Measurements from ENCODE around the gene MYDGF.
A peak's percentile ranks its signal among the peaks of the same experiment; 100 is the strongest.
"Not testable (repeated sequence)": the region's sequence is repeated elsewhere in the genome, so short reads cannot be mapped to it uniquely, and the experiment has no call there.

Gene MYDGF

DNA sequence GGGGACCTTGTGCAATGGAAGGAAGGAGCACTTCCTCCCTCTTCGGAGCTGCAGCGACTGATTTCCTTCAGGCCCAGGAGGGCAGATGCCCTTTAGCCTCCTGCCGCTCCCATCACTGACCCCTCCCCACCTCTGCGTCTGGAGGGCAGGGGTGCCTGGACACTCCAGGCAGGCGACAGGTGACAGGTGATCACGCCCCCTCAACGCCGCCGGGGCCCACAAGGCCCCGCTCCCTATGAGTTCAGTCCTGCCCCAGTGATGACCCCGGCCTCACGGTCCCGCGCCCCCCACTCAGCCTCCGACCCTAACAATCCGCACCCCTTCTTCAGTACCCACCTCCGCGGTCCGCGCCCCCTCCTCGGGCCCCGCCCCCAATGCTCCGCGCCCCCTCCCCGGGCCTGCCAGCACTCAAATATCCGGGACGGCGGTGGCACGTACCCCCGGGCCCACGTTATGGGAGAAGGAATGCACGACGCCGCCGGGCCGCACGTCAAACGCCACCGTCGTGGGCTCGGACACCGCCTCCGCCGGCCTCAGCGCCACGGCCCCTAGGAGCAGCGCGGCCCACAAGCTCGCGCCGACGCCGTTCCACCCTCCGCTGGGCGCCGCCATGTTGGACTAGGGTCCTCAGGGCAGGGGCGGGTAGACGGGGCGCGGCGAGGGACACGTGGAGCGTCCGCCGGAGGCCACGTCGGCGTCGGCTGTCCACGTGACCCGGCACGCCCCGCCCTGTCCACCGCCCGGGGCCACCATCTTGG is at the start of gene MYDGF:
Gene MYDGF, minus strand, starts transcription at position 620 of the 758 bp plus-strand sequence. Its CDS starts 8 bp downstream, at position 612.
- DNase-seq (ENCODE audit: low spot score): peak; percentile 91

DNA sequence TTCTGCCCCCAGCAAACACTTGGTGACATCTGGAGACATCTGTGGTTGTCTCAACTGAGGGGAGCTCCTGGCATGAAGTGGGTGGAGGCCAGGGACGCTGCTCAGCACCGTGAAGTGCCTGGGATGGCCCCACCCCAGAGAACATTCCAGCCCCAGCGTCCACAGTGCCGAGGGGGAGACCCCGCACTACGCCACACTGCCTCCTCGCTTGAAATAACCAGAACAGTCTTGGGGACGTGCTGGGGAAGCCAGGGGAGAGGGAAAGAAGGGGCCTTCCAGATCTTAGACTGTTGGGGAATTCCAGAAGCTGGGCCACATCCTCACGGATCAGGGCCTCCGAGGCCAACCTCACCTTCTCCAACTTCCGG is 49.3 kb upstream of the MYDGF start:
- no peak for DNase-seq (ENCODE audit: low spot score)

DNA sequence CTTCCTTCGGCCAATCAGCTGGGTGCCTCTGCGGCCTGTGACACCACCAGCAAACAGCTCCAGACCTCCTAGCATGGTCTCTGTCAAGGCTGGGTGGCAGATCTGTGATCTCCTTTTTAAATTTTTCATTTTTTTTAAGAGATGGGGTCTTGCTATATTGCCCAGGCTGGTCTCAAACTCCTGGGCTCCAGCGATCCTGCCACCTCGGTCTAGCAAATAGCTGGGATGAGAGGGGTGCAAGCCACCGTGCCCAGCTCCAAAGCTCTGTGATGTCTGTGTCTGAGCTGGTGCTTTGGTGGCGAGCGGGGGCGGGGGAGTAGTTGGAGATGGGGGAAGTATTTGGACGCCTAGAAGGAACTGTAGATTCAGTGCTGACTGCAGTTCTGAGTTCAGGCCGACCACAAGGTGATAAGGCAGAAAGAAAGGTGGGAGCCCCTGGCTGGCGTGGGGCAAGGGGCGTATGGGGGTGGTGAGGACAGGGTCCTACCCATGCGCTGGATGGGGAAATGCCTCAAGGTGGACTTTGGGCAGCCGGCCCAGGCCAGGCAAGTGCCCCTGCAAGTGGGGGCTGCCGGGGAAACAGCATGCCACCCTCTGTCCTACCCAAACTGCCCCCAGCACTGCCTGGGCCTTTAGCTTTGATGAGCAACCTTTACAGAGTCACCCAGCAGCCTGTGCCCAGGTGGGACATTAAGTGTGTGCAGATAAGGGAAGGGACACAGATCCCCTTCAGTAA is 48.0 kb upstream of the MYDGF start:
- no peak for DNase-seq (ENCODE audit: low spot score)

- DNase-seq (ENCODE audit: low spot score): no peak
Observed at GRCh38 chr19:4717191-4717965, 47.2 kb upstream of the MYDGF start.

DNA sequence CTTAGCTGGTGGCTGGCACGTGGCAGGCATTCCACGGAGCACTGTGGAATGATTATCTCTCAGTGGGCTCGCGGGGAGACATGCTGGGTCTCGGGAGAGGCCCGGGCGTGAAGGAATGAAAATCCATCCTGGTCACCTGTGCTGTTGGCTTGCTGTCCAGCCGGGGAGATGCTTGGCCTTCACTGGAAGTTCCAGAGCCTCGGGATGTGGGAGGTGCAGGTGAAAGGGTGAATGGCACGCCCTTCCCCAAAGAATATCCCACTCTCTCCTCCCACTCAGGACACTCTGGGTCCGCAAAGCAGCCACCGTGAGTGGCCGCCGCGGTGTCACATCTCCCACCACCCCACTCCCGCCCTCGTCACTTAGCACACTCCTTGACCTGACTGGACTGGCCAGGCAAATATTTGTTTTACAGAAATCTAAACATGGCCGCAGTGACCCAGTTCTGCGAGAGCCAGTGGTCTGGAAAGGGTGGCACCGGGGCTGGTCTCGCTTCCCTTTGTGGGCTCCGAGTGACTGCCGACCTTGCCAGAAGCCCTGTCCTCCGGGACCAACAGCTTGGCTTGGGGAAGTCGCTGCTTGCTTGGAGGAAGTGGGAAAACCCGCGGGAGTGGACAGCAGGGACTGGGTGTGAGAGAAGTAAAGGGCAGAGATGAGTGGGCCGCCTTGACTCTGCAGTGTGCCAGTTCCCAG is 45.5 kb upstream of the MYDGF start:
- DNase-seq (ENCODE audit: low spot score): no peak

DNA sequence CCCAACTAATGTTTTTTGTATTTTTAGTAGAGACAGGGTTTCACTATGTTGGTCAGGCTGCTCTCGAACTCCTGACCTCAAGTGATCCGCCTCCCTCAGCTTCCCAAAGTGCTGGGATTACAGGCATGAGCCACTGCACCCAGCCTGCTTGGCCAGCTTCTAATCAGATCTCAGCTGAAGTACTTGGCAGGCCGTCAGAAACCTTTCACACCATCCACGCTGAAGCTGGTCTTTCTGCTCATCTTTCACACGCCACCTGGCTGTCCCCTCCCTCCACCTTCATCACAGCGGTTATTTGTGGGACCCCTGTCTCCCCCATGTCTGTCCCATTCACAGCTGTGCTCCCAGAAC is 45.0 kb upstream of the MYDGF start:
- not testable (repeated sequence) for DNase-seq (ENCODE audit: low spot score)

- no peak for DNase-seq (ENCODE audit: low spot score)
Observed at GRCh38 chr19:4714016-4714415, 43.9 kb upstream of the MYDGF start.

GRCh38 chr19:4713384-4713951 is 43.3 kb upstream of the MYDGF start:
- DNase-seq (ENCODE audit: low spot score): no peak

- no peak for DNase-seq (ENCODE audit: low spot score)
Observed at GRCh38 chr19:4712771-4713170, 42.6 kb upstream of the MYDGF start.

GRCh38 chr19:4711211-4711610 is 41.1 kb upstream of the MYDGF start:
- no peak for DNase-seq (ENCODE audit: low spot score)

- no peak for DNase-seq (ENCODE audit: low spot score)
Observed at GRCh38 chr19:4710281-4710600, 40.1 kb upstream of the MYDGF start.

- no peak for DNase-seq (ENCODE audit: low spot score)
Observed at GRCh38 chr19:4709440-4710280, 39.5 kb upstream of the MYDGF start.

GRCh38 chr19:4707956-4708650 is 38.0 kb upstream of the MYDGF start:
- DNase-seq (ENCODE audit: low spot score): no peak

- DNase-seq (ENCODE audit: low spot score): no peak
Observed at GRCh38 chr19:4707322-4707721, 37.2 kb upstream of the MYDGF start.

DNA sequence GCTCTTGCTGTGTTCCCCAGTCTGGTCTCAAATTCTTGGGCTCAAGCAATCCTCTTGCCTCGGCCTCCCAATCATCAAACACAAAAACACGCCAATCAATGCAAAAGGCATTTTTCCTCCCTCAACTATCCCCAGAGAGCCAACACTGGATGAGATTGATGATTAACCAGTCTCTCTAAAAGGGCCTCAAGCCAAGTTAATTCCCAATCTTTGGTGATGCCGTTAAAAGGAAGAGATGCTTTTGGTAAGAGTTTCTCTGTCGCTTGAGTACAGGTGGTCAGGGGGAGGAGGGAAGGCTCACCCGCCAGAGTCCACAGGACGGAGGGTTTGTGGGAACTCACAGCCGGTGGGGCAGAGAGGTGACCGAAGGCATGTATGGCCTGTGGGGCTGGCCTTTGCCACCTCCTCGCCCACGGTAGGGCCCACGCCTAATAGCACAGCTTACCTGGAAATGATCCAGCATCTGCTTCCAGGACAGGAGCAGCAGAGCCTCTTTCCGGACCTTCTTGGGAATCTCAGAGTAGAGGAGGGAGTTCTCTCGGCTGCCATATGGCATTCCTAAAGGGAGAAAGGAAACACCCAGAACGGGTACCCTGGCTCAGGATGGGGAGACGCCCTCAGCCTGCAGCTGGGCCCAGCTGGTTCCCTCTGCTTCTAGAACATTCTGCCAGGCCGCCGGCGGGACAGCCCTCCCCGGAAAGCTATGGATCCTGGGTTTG is 35.4 kb upstream of the MYDGF start:
- DNase-seq (ENCODE audit: low spot score): no peak

GRCh38 chr19:4704317-4704673 is 34.2 kb upstream of the MYDGF start:
- DNase-seq (ENCODE audit: low spot score): no peak

GRCh38 chr19:4703671-4704316 is 33.7 kb upstream of the MYDGF start:
- no peak for DNase-seq (ENCODE audit: low spot score)

DNA sequence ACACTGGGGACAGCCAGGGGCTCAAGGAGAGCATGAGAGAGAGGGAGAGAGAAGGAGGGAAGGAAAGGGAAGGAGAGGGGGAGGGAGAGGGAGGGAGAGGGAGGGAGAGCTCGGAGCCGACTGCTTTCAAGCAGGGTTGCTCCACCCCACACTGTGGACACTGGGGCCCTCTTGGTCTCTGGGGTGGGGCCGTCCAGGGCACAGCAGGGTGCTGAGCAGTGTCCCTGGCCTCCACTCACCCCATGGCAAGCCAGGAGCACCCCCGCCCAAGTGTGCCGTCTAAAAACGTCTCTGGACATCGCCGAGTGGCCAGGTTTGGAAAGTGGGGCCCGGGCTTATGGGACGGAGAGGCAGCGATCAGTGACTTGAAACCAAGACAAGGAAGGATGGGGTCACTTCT is 32.6 kb upstream of the MYDGF start:
- no peak for DNase-seq (ENCODE audit: low spot score)

GRCh38 chr19:4701557-4701956 is 31.4 kb upstream of the MYDGF start:
- no peak for DNase-seq (ENCODE audit: low spot score)

DNA sequence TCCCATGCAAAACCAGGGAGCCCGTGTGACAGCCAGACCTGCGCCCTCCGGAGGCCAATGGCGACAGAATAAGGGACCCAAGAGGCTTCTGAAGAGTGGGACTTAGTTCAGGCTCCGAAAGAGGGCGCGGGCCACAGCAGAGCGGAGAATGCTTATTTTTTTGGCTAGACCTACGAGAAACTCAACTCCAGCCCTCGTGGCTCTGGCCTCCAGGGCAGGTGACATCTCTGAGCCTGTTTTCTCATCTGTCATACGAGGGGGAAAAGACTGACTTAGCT is 30.5 kb upstream of the MYDGF start:
- no peak for DNase-seq (ENCODE audit: low spot score)

All from CD4-positive, alpha-beta T cell treated with Interleukin-2 at 100 ng/mL for 4 hours (primary cell).